Right lobe of liver (tissue), 4 donors: ENCODE data around the gene GPR158.

Source experiments
- CTCF ChIP-seq, 4 donors: fragments of 200-600 bp in 3 of 4; fragments of 450-650 bp in 1 of 4; IDR thresholded peaks; one replicate each; pipeline versions ENCODE4 v1.5.1 to v1.8.0; 2016 to 2022; ENCODE audit warnings: antibody characterized with exemption in 4 of 4, mild to moderate bottlenecking in 2 of 4
- POLR2A ChIP-seq: fragments of 450-650 bp; IDR thresholded peaks from one replicate; pipeline ENCODE4 v1.6.1; 2017; ENCODE audit warnings: antibody characterized with exemption, mild to moderate bottlenecking
- donor health status: DM: no; HTN: no; CAD: no.
- donor health status: DM: no; HTN: no; CAD: no.
- donor health status: DM: no; HTN: yes; CAD: no.

GRCh38 chr10:25226775-25227682 is 52.2 kb downstream of the GPR158 start:
- TF ChIP-seq POLR2A, result no peak
- TF ChIP-seq CTCF (IDR thresholded peaks at IDR 0.05), result peak; percentile 58 to 83 (median 77)
